Umbilical cord (tissue), 2 donors: ENCODE measurements around the gene SLC7A5. TPM values are rescaled to one million over a fixed set of nuclear protein-coding genes. Genes with fewer than 3 reads are reported as not detected.
"Not testable (repeated sequence)": the region's sequence is repeated elsewhere in the genome, so short reads cannot be mapped to it uniquely, and the experiment has no call there.

Experiments used
- DNase-seq: peaks from one replicate; pipeline ENCODE4 v3.0.0-alpha.2; 2015; ENCODE audit warnings: low spot score
- total RNA-seq: library from RNA; depleted of rRNA; stranded (reverse); fragments of >200 nt; gene quantifications from one replicate; pipeline ENCODE4 v1.2.3, GENCODE V29; 2014; ENCODE audit warnings: low replicate concordance; ENCODE audit not compliant: insufficient read depth

Gene SLC7A5
- total RNA-seq, 1 donor from 2014 or later, result 4.3 TPM

GRCh38 chr16:87834005-87834667 lies 35.2 kb downstream of the SLC7A5 start:
- DNase-seq, result peak; percentile 76

- no peak for DNase-seq
Measured at GRCh38 chr16:87833548-87833947, 35.8 kb downstream of the SLC7A5 start.

GRCh38 chr16:87832741-87833502 lies 36.4 kb downstream of the SLC7A5 start:
- no peak for DNase-seq

GRCh38 chr16:87832137-87832527 lies 37.2 kb downstream of the SLC7A5 start:
- no peak for DNase-seq

GRCh38 chr16:87831421-87832136 lies 37.7 kb downstream of the SLC7A5 start:
- no peak for DNase-seq

DNA sequence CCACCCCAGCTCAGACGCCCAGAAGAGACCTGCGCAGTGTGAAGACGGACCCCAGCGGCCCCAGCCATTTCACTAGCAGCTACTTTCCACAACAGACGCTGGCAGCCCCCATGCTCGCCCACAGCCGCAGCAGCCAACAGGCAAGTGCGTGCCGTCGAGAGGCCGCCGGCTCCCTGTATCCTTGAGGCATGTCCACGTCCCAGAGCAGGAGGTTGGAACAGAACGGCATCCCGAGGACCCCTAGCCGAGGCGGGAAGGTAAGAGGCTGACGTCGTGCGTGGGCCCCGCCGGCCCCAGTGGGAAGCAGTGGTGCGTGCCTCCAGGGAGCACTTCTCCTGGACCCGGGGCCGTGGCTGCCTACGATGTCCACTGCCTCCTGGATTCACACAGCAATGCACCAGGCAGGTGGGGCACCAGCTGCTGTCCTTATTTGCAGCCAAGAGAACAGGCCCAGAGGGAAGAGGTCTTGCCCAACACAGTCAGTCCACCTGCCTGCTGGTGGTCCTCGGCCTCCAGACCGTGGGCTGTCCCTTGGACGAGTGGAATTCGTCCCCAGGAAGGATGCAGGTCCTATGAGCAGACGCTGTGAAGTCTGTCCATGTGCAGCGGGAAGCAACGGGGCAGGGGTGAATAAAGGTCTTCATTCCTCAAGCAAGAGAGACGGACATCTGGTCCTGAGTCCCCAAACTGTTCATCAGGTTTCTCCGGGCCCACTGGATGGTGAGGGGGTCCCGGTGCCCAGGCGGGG lies 38.5 kb downstream of the SLC7A5 start:
- DNase-seq, result no peak

DNA sequence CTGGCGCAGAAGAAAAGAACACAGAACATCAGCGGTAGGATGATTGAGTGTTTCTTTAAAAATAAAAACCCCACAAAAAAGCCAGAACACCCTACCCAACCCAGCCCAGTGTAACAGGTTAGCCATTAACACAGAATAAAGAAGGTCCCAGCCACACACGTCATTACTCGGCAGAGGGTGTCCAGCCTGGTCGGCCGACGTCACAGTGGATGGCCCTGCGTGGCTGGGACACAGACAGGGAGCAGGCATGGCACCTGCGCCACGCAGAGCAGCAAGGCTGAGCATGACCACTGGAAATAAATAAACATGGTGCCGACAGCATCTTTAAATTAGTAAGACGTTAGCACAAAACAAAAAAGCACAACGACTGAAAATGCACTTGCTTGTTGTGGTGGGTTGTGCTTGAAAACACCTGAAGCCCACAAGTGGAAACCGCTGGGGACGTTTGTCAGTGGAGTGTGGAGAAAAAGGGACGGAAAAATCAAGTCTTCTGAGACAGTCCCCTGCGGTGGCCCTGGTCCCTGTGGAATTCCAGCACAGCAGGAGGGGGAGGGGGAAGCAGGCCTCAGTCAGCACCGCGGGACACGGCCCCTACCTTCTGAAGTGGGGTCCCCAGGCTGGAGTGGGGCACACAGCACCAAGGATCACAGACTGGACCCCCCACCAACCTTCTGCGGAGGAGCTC lies 39.2 kb downstream of the SLC7A5 start:
- no peak for DNase-seq

DNA sequence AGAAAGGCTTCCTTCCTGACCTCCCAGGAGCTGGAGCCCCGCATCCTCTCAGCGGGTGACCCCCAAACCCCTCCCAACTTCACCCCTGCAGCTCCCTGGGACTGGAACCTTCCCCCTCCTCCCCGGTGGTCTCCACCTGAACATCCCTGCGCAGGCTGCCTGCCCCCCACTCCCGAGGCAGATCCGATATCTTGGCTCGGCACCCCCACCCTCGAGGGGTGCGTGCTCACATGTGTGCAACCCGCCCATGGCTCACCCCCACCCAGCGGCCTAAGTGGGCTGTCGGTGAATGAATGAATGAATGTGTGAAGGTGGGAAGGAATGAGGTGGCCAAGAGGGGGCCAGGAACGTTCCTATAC lies 39.7 kb downstream of the SLC7A5 start:
- DNase-seq, result no peak

GRCh38 chr16:87828907-87829621 lies 40.2 kb downstream of the SLC7A5 start:
- DNase-seq, result no peak

DNA sequence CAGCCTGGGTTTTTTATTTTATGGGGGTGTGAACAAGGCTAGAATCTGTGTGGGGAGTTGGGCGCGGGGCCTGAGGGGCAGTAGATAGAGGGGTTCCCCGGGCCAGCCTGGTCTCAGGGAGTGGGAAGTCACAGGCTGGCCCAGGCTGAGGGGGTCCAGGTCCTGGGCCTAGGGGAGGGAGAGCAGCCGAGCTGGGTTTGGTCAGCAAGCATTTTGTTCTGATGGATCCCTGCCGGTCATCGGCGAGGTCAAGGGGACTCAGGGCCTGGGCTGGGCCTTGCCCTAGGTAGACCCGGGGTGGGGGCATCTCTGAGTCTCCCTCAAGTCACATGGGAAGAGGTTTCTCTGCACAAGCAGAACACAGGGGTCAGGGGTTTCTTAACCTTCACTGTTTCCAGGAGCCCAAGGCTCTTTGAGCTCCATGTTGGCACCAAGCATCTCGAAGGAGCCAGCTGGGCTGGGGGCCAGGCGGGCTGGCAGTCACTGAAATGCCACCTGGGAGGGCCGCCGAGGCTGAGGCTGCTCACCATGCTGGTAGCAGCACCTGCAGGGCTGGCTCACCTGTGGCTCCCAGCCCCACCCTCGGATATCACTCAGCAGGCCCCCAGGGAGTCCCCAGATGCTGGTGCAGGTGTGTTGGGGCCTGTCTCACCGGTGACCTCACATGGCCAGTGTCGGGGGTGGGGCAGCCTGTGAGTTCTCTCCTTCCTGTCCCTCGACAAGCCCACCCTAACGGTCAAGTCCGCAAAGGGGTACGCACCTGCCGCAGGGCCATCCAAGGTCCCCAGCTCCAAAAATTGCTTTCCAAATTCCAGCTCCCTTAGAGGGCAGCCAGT lies 41.0 kb downstream of the SLC7A5 start:
- DNase-seq, result no peak

DNA sequence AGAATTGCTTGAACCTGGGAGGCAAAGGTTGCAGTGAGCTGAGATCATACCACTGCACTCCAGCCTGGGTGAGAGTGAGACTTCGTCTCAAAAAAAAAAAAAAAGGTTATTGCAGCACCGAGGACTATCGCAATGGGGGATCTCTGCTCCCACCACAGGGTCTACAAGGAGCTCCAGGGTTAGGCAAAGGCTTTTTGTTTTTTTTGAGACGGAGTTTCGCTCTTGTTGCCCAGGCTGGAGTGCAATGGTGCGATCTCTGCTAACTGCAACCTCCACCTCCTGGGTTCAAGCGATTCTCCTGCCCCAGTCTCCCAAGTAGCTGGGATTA lies 41.8 kb downstream of the SLC7A5 start:
- not testable (repeated sequence) for DNase-seq

GRCh38 chr16:87826798-87827587 lies 42.3 kb downstream of the SLC7A5 start:
- DNase-seq, result peak; percentile 33

DNA sequence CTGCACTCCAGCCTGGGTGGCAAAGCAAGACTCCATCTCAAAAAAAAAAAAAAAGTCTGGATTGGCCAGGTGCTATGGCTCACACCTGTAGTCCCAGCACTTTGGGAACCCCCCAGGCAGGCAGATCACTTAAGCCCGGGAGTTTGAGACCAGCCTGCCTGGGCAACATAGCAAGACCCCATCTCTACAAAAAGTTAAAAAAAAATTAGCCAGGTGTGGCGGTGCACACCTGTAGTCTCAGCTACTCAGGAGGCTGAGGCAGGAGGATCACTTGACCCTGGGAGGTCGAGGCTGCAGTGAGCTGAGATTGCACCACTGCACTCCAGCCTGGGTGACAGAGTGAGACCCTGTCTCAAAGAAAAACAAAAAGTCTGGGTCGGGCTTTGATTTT lies 42.9 kb downstream of the SLC7A5 start:
- not testable (repeated sequence) for DNase-seq

GRCh38 chr16:87825842-87826120 lies 43.5 kb downstream of the SLC7A5 start:
- not testable (repeated sequence) for DNase-seq

DNA sequence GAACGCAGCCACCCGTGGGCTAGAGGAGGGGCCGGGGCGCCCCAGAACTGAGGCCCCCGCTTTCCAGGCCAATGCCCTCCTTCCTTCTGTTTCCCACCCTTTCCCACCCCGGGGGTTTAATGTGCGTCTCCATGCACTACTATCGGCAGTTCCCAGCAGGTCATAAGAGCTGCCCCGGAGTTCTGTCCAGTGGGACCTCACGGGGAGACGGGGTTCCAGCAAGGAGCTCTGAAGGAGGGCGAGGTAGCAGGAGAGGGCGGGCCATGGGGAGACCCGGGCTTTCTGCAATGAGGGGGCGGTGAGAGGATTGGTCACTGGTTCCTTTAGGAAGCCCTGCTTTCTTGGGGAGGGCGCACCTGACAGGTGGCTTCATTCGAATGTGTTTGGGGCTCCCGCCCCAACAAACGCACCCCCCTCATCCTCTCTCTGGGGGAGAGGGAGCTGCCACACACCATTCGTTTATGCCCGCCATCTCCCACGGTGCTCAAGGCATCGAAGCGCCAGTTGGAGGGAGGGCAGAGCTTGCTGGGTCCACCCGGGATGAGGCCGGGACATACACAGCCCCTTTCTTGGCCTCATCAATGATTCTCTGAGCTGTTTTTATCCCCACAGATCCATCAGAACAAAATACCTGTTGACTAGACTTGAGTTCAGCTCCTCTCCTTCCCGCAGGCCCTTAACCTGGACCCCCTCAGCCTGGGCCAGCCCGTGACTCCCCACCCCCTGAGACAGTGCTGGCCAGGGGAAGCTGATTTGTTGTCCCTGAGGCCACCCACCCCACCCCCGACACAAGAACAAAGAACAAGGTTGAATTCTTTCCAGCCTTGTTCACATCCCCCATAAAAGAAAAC lies 44.1 kb downstream of the SLC7A5 start:
- DNase-seq, result no peak

GRCh38 chr16:87824016-87824990 lies 45.0 kb downstream of the SLC7A5 start:
- no peak for DNase-seq
